Measurements from ENCODE around the gene TDRD7.

- TF ChIP-seq, protein P1, sequence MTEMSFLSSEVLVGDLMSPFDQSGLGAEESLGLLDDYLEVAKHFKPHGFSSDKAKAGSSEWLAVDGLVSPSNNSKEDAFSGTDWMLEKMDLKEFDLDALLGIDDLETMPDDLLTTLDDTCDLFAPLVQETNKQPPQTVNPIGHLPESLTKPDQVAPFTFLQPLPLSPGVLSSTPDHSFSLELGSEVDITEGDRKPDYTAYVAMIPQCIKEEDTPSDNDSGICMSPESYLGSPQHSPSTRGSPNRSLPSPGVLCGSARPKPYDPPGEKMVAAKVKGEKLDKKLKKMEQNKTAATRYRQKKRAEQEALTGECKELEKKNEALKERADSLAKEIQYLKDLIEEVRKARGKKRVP (CRISPR knock-in tag; IDR thresholded peaks at IDR 0.05): no peak
- TF ChIP-seq ZNF398 (CRISPR knock-in tag; IDR thresholded peaks at IDR 0.05): no peak
- TF ChIP-seq HDAC2 (IDR thresholded peaks at IDR 0.05): no peak
- TF ChIP-seq RFX1 (IDR thresholded peaks at IDR 0.05): no peak
- no peak for TF ChIP-seq RFX5 (IDR thresholded peaks at IDR 0.05; ENCODE audit: low read depth, low read length)
- no peak for TF ChIP-seq JUND (IDR thresholded peaks at IDR 0.05; ENCODE audit: borderline replicate concordance, low read depth, low read length)
- TF ChIP-seq JUND (tag; IDR thresholded peaks at IDR 0.05; ENCODE audit: borderline replicate concordance, low read depth, low read length): no peak
- TF ChIP-seq, protein P2, sequence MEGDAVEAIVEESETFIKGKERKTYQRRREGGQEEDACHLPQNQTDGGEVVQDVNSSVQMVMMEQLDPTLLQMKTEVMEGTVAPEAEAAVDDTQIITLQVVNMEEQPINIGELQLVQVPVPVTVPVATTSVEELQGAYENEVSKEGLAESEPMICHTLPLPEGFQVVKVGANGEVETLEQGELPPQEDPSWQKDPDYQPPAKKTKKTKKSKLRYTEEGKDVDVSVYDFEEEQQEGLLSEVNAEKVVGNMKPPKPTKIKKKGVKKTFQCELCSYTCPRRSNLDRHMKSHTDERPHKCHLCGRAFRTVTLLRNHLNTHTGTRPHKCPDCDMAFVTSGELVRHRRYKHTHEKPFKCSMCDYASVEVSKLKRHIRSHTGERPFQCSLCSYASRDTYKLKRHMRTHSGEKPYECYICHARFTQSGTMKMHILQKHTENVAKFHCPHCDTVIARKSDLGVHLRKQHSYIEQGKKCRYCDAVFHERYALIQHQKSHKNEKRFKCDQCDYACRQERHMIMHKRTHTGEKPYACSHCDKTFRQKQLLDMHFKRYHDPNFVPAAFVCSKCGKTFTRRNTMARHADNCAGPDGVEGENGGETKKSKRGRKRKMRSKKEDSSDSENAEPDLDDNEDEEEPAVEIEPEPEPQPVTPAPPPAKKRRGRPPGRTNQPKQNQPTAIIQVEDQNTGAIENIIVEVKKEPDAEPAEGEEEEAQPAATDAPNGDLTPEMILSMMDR (IDR thresholded peaks at IDR 0.05 in 2 of 3, conservative IDR thresholded peaks at IDR 0.05 in 1 of 3; ENCODE audit: insufficient read depth in 2 of 3, low read depth in 1 of 3, low read length in 3 of 3): no peak
- TF ChIP-seq ELK1 (CRISPR knock-in tag; IDR thresholded peaks at IDR 0.05): no peak
- TF ChIP-seq GABPA (tag; conservative IDR thresholded peaks at IDR 0.05; ENCODE audit: low read depth): no peak
- no peak for TF ChIP-seq ARNT (IDR thresholded peaks at IDR 0.05)
- TF ChIP-seq CHD4 (IDR thresholded peaks at IDR 0.05; ENCODE audit: insufficient read depth, insufficient replicate concordance, low read depth, low read length, poor library complexity, severe bottlenecking): no peak
- no peak for TF ChIP-seq ZNF3 (CRISPR knock-in tag; IDR thresholded peaks at IDR 0.05)
Observed at GRCh38 chr9:97517331-97518089, 105.6 kb downstream of the TDRD7 start.

Measured in K562 (cell line).